ENCODE data around the gene RASA2.
"Not testable (repeated sequence)": the region's sequence is repeated elsewhere in the genome, so short reads cannot be mapped to it uniquely, and the experiment has no call there.

Gene RASA2

DNA sequence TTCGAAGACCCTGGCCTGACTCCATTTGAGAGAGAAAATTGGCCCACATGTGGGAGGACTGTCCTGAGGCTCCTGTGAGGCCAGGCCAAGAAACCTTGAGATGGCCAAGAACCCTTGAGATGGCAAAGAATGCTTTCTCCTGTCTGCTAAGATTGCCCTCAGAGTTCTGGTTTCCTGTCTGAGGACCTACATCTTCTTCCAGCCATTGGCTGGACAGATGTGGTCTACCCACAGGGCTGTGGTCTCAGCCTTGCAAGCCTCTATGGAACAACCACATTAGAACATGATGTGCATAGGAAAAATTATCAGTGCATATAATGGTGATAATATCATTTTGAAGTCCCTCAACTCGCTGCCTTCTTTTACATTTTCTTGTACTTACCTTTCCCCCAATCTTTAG, 10.8 kb upstream of the RASA2 start:
- Histone ChIP-seq H4K20me1 (ENCODE audit: insufficient read depth, low read length, poor library complexity, severe bottlenecking) (peaks cover 3% of the 10 kb centered on the region), H3F3A (ENCODE audit: low read depth) (no peaks in the 10 kb centered on the region; the same call in 1 of the 2 replicates), H3K9ac (ENCODE audit: low read depth, low read length, poor library complexity, severe bottlenecking) (no peak overlapping the region), H3K4me2 (ENCODE audit: low read depth, low read length, poor library complexity, severe bottlenecking) (peak overlapping the region; percentile 32), H3K4me3 (ENCODE audit: low read length, poor library complexity, severe bottlenecking) (no peak overlapping the region), H3K4me1 (ENCODE audit: insufficient read depth, low read length, poor library complexity, severe bottlenecking) (peaks cover 15% of the 10 kb centered on the region), H2AFZ (ENCODE audit: low read length) (no peak overlapping the region), H3K9me3 (ENCODE audit: insufficient read depth, low read depth, low read length) (0 out of 2 replicates have a peak, but pooled peaks cover 3% of the 10 kb centered on the region), H3K9me2 (replicated peaks; ENCODE audit: low read depth, low read length) (no peaks in the 10 kb centered on the region), H3K79me2 (ENCODE audit: insufficient read depth, low read length) (no peaks in the 10 kb centered on the region), H3K36me3 (ENCODE audit: insufficient read depth, low read length) (no peaks in the 10 kb centered on the region), H3K27me3 (ENCODE audit: insufficient read depth, low read length, poor library complexity, severe bottlenecking) (peaks cover 43% of the 10 kb centered on the region)
- TF ChIP-seq, protein P1, sequence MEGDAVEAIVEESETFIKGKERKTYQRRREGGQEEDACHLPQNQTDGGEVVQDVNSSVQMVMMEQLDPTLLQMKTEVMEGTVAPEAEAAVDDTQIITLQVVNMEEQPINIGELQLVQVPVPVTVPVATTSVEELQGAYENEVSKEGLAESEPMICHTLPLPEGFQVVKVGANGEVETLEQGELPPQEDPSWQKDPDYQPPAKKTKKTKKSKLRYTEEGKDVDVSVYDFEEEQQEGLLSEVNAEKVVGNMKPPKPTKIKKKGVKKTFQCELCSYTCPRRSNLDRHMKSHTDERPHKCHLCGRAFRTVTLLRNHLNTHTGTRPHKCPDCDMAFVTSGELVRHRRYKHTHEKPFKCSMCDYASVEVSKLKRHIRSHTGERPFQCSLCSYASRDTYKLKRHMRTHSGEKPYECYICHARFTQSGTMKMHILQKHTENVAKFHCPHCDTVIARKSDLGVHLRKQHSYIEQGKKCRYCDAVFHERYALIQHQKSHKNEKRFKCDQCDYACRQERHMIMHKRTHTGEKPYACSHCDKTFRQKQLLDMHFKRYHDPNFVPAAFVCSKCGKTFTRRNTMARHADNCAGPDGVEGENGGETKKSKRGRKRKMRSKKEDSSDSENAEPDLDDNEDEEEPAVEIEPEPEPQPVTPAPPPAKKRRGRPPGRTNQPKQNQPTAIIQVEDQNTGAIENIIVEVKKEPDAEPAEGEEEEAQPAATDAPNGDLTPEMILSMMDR (conservative IDR thresholded peaks at IDR 0.05; ENCODE audit: low read length): no peak
- peak; percentile 62; the same call in 1 of the 2 replicates for TF ChIP-seq EZH2phosphoT487 (IDR thresholded peaks at IDR 0.05; ENCODE audit: borderline replicate concordance)

DNA sequence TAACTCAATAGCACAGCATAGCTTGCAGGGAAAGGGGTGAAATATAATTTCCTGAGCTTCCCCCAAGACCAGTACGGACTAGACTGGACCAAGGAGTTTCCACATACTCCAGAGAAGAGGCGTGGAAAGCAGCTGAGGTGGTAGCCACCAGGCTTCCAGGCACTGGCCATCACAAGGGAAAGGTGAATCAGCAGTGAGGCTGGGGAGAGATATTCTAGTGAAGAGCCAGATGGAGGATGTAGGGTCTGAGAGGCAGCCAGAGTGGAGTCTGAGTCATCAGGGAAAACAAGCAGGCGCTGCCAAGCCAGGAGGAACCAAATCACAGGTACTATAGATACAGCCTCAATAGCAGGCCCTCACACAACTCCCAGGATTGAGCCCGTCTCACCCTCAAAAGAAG, 9.6 kb upstream of the RASA2 start:
- Histone ChIP-seq H3K4me2 (ENCODE audit: low read depth, low read length, poor library complexity, severe bottlenecking) (no peak overlapping the region), H3K36me3 (ENCODE audit: insufficient read depth, low read length) (no peaks in the 10 kb centered on the region), H3K9me2 (replicated peaks; ENCODE audit: low read depth, low read length) (no peaks in the 10 kb centered on the region), H3K27me3 (ENCODE audit: insufficient read depth, low read length, poor library complexity, severe bottlenecking) (peaks cover 55% of the 10 kb centered on the region), H3K4me3 (ENCODE audit: low read length, poor library complexity, severe bottlenecking) (no peak overlapping the region), H3K79me2 (ENCODE audit: insufficient read depth, low read length) (no peaks in the 10 kb centered on the region), H3F3A (ENCODE audit: low read depth) (no peaks in the 10 kb centered on the region; the same call in 1 of the 2 replicates), H3K9me3 (ENCODE audit: insufficient read depth, low read depth, low read length) (no peaks in the 10 kb centered on the region), H2AFZ (ENCODE audit: low read length) (no peak overlapping the region), H3K4me1 (ENCODE audit: insufficient read depth, low read length, poor library complexity, severe bottlenecking) (peaks cover 15% of the 10 kb centered on the region), H4K20me1 (ENCODE audit: insufficient read depth, low read length, poor library complexity, severe bottlenecking) (peaks cover 3% of the 10 kb centered on the region), H3K9ac (ENCODE audit: low read depth, low read length, poor library complexity, severe bottlenecking) (no peak overlapping the region)
- TF ChIP-seq, protein P1 (conservative IDR thresholded peaks at IDR 0.05; ENCODE audit: low read length): no peak

DNA sequence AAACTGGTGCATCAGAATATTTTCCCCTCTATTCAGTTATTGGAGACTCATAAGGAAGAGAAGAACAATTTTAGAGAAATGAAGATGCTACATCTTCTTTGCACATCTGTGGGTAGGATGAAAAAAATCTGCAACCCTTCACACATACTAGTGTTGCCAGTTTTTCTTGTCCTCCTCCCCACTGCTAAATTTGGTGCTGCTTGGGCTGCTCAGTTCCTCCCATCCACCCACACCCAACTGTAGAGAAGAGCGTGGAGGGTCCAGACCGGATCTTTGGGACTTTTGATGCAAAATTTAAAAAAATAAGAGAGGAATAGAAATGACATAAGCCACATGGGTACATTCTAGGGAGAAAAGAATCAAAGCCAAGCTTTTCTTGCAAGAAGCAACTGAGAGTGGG, 8.7 kb upstream of the RASA2 start:
- Histone ChIP-seq H3K27me3 (ENCODE audit: insufficient read depth, low read length, poor library complexity, severe bottlenecking) (peaks cover 64% of the 10 kb centered on the region), H3K36me3 (ENCODE audit: insufficient read depth, low read length) (no peaks in the 10 kb centered on the region), H3K9me3 (ENCODE audit: insufficient read depth, low read depth, low read length) (no peaks in the 10 kb centered on the region), H3K79me2 (ENCODE audit: insufficient read depth, low read length) (no peaks in the 10 kb centered on the region), H3K4me1 (ENCODE audit: insufficient read depth, low read length, poor library complexity, severe bottlenecking) (peaks cover 15% of the 10 kb centered on the region), H4K20me1 (ENCODE audit: insufficient read depth, low read length, poor library complexity, severe bottlenecking) (peaks cover 3% of the 10 kb centered on the region), H3K9ac (ENCODE audit: low read depth, low read length, poor library complexity, severe bottlenecking) (no peak overlapping the region), H2AFZ (ENCODE audit: low read length) (no peak overlapping the region), H3K4me2 (ENCODE audit: low read depth, low read length, poor library complexity, severe bottlenecking) (no peak overlapping the region), H3F3A (ENCODE audit: low read depth) (no peaks in the 10 kb centered on the region; the same call in 1 of the 2 replicates), H3K9me2 (replicated peaks; ENCODE audit: low read depth, low read length) (no peaks in the 10 kb centered on the region), H3K4me3 (ENCODE audit: low read length, poor library complexity, severe bottlenecking) (no peak overlapping the region)
- TF ChIP-seq EZH2phosphoT487 (IDR thresholded peaks at IDR 0.05; ENCODE audit: borderline replicate concordance): no peak
- TF ChIP-seq, protein P1 (conservative IDR thresholded peaks at IDR 0.05; ENCODE audit: low read length): no peak

DNA sequence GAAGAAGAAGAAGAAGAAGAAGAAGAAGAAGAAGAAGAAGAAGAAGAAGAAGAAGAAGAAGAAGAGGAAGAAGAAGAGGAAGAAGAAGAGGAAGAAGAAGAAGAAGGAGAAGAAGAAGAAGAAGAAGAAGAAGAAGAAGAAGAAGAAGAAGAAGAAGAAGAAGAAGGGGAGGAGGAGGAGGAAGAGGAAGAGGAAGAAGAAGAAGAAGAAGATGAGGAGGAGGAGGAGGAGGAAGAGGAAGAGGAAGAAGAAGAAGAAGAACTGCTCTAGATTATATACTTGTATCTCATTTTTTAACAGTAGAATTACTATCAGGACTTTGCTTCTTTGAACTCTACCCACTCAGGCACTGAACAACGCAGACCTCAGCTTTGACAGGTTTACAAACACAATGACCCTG, 8.0 kb upstream of the RASA2 start:
- H3F3A ChIP-seq (ENCODE audit: low read depth); H3K4me3 ChIP-seq (ENCODE audit: low read length, poor library complexity, severe bottlenecking); H3K36me3 ChIP-seq (ENCODE audit: insufficient read depth, low read length); H4K20me1 ChIP-seq (ENCODE audit: insufficient read depth, low read length, poor library complexity, severe bottlenecking); H3K9me3 ChIP-seq (ENCODE audit: insufficient read depth, low read depth, low read length); H2AFZ ChIP-seq (ENCODE audit: low read length); H3K9me2 ChIP-seq (replicated peaks; ENCODE audit: low read depth, low read length); H3K9ac ChIP-seq (ENCODE audit: low read depth, low read length, poor library complexity, severe bottlenecking); H3K79me2 ChIP-seq (ENCODE audit: insufficient read depth, low read length); H3K4me2 ChIP-seq (ENCODE audit: low read depth, low read length, poor library complexity, severe bottlenecking): not testable (repeated sequence)
- Histone ChIP-seq H3K27me3 (ENCODE audit: insufficient read depth, low read length, poor library complexity, severe bottlenecking) (peaks cover 65% of the 10 kb centered on the region), H3K4me1 (ENCODE audit: insufficient read depth, low read length, poor library complexity, severe bottlenecking) (peaks cover 15% of the 10 kb centered on the region)
